ENCODE measurements around the gene GATD1.

DNA sequence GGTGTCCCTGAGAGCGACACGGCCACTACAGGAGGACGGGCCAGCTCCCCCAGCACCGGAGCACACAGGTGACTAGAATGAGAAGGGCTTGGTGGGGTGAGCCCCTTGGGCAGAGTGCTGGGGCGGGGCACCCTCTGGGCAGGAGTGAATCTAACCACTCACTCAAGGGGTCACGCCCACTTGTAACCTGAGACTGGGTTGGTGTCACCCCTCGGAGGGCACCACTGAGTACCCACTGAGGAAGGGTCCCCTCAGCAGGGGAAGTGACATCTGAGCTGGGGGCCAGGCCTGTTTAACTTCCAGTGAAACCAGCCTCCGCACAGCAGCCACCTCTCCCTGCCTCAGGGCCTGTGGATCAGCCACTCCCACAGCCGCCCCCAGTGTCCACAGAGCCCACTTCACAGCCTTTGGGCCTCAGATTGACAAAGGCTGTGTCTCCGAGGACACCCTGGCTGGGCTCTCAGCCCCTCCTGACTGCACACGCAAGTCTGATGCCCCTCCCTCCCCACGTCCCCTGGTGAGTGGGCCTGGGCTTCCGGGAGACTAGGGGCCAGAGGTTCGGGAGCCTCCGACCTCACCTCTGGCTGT lies 5.6 kb downstream of the GATD1 start:
- TF ChIP-seq POLR2AphosphoS5 (IDR thresholded peaks at IDR 0.05): no peak
- no peak for TF ChIP-seq RAD21 (conservative IDR thresholded peaks at IDR 0.05)
- TF ChIP-seq, protein P1, sequence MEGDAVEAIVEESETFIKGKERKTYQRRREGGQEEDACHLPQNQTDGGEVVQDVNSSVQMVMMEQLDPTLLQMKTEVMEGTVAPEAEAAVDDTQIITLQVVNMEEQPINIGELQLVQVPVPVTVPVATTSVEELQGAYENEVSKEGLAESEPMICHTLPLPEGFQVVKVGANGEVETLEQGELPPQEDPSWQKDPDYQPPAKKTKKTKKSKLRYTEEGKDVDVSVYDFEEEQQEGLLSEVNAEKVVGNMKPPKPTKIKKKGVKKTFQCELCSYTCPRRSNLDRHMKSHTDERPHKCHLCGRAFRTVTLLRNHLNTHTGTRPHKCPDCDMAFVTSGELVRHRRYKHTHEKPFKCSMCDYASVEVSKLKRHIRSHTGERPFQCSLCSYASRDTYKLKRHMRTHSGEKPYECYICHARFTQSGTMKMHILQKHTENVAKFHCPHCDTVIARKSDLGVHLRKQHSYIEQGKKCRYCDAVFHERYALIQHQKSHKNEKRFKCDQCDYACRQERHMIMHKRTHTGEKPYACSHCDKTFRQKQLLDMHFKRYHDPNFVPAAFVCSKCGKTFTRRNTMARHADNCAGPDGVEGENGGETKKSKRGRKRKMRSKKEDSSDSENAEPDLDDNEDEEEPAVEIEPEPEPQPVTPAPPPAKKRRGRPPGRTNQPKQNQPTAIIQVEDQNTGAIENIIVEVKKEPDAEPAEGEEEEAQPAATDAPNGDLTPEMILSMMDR (IDR thresholded peaks at IDR 0.05; ENCODE audit: poor library complexity, severe bottlenecking): no peak
- no peak for TF ChIP-seq EP300 (conservative IDR thresholded peaks at IDR 0.05; ENCODE audit: poor library complexity, severe bottlenecking)
- no peak for TF ChIP-seq TAF1 (IDR thresholded peaks at IDR 0.05; ENCODE audit: low read depth)

All from neural cell (in vitro differentiated cells).